OCI-LY7 (cell line): ENCODE data around the gene COL17A1. TPM values are rescaled to one million over a fixed set of nuclear protein-coding genes. Genes with fewer than 3 reads are reported as not detected.

Source experiments
- BruUV-seq: library from RNA; stranded (reverse); fragments of 400-500 nt; replicated peaks from 2 replicates; lab custom pipeline; 2021; lab: Mats Ljungman, UMichigan
- CTCF ChIA-PET: fragments of 300-600 bp; sonication (Branson Sonifier 250); formaldehyde crosslinking; loops from one replicate; lab custom pipeline; 2022; ENCODE audit warnings: antibody characterized with exemption; ENCODE audit not compliant: unreplicated experiment; lab: Charles Lee
- POLR2A ChIA-PET: fragments of 300-600 bp; sonication (Branson Sonifier 250); formaldehyde crosslinking; loops from one replicate; lab custom pipeline; 2022; ENCODE audit warnings: antibody characterized with exemption; lab: Charles Lee
- DNase-seq: peaks from one replicate; pipeline ENCODE4 v3.0.0-alpha.2; 2015; ENCODE audit warnings: low spot score
- H2AFZ ChIP-seq: fragments of 200-600 bp; sonication (generic), shearing (Covaris generic); 2 replicates; pipeline ENCODE4 v1.6.1; 2014; ENCODE audit warnings: mild to moderate bottlenecking, antibody characterized with exemption, low read length, moderate library complexity
- H3K27ac ChIP-seq: fragments of 200-600 bp; sonication (generic); 2 replicates; pipeline ENCODE4 v1.5.1; 2014; ENCODE audit warnings: mixed run types, low read depth, mild to moderate bottlenecking, moderate library complexity, low read length, inconsistent platforms; ENCODE audit not compliant: poor library complexity, severe bottlenecking
- H3K36me3 ChIP-seq: fragments of 200-600 bp; sonication (generic); 2 replicates; pipeline ENCODE4 v1.6.1; 2014; ENCODE audit warnings: mild to moderate bottlenecking, antibody characterized with exemption, low read length, moderate library complexity, mixed read lengths; ENCODE audit not compliant: insufficient read depth
- H3K4me1 ChIP-seq: fragments of 200-600 bp; sonication (generic); 2 replicates; pipeline ENCODE4 v1.5.1; 2014; ENCODE audit warnings: mild to moderate bottlenecking, low read length; ENCODE audit not compliant: insufficient read depth, poor library complexity, severe bottlenecking
- H3K4me2 ChIP-seq: fragments of 200-600 bp; sonication (generic); 2 replicates; pipeline ENCODE4 v1.6.1; 2014; ENCODE audit warnings: mild to moderate bottlenecking, low read length
- H3K4me3 ChIP-seq: fragments of 200-600 bp; sonication (generic); 2 replicates; pipeline ENCODE4 v1.5.1; 2014; ENCODE audit warnings: mild to moderate bottlenecking, low read depth, low read length; ENCODE audit not compliant: poor library complexity, severe bottlenecking
- H3K79me2 ChIP-seq: fragments of 200-600 bp; sonication (generic); 2 replicates; pipeline ENCODE4 v1.6.1; 2016; ENCODE audit warnings: low read depth, mild to moderate bottlenecking, low read length, moderate library complexity, mixed read lengths; ENCODE audit not compliant: insufficient read depth
- H3K9me2 ChIP-seq: fragments of 200-600 bp; sonication (generic); 2 replicates; pipeline ENCODE4 v1.6.1; 2016; ENCODE audit warnings: mild to moderate bottlenecking, low read length, mixed read lengths; ENCODE audit not compliant: insufficient read depth
- H3K9me3 ChIP-seq: fragments of 200-600 bp; sonication (generic); 2 replicates; pipeline ENCODE4 v1.6.1; 2014; ENCODE audit warnings: mild to moderate bottlenecking, mixed run types, low read length, mixed read lengths
- H4K20me1 ChIP-seq: fragments of 200-600 bp; sonication (generic); 2 replicates; pipeline ENCODE4 v1.6.1; 2014; ENCODE audit warnings: mild to moderate bottlenecking, antibody characterized with exemption, low read length, moderate library complexity, mixed read lengths; ENCODE audit not compliant: insufficient read depth
- EZH2phosphoT487 ChIP-seq: fragments of 200-600 bp; sonication (generic); IDR thresholded peaks from 2 replicates; pipeline ENCODE4 v1.6.1; 2018; ENCODE audit warnings: low read depth, borderline replicate concordance, mild to moderate bottlenecking, mixed run types, antibody characterized with exemption, low read length, moderate library complexity, mixed read lengths
- intact Hi-C: fragments of 100-400 bp; cut with micrococcal nuclease; formaldehyde crosslinking; loops from one replicate; pipeline ENCODE4 v1.10.0; 2022; ENCODE audit not compliant: unreplicated experiment
- total RNA-seq, 2 experiments: library from RNA; depleted of rRNA in 1 of 2; stranded (reverse); fragments of >200 nt in 1 of 2; shearing (Covaris generic) in 1 of 2; gene quantifications; 2 replicates each; pipeline ENCODE4 v1.2.3, GENCODE V29; 2014 to 2022
- TF ChIP-seq, protein P1 (sequence below): fragments of 200-600 bp; sonication (generic); conservative IDR thresholded peaks from 2 replicates; pipeline ENCODE4 v1.5.1; 2014; ENCODE audit warnings: mild to moderate bottlenecking, antibody characterized with exemption, low read length, moderate library complexity, mixed read lengths

COL17A1 gene
- total RNA-seq, 2 experiments from 2014 or later: 0.17 TPM; not detected in 1

DNA sequence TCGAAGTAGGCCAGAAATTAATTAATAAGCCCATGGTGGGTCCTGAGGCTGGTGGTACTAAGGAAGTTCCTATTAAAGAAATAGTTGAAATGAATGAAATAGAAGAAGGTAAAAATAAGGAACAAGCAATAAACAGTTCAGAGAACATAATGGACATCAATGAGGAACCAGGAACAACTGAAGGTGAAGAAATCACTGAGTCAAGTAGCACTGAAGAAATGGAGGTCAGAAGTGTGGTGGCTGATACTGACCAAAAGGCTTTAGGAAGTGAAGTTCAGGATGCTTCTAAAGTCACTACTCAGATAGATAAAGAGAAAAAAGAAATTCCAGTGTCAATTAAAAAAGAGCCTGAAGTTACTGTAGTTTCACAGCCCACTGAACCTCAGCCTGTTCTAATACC, 82.8 kb downstream of the COL17A1 start:
- no peak overlapping the region for H3K4me3 ChIP-seq
- no peak overlapping the region for H2AFZ ChIP-seq
- ChIA-PET CTCF (no interaction called here), POLR2A (no interaction called here)
- no peaks in the 10 kb centered on the region for H3K9me2 ChIP-seq
- H3K4me2 ChIP-seq: no peak overlapping the region
- no TSS peak for BruUV-seq
- intact Hi-C loops: no loop called here
- no peak for DNase-seq
- peaks cover 52% of the 10 kb centered on the region for H3K36me3 ChIP-seq
- no peaks in the 10 kb centered on the region for H3K79me2 ChIP-seq
- no peak for TF ChIP-seq EZH2phosphoT487
- TF ChIP-seq, protein P1, sequence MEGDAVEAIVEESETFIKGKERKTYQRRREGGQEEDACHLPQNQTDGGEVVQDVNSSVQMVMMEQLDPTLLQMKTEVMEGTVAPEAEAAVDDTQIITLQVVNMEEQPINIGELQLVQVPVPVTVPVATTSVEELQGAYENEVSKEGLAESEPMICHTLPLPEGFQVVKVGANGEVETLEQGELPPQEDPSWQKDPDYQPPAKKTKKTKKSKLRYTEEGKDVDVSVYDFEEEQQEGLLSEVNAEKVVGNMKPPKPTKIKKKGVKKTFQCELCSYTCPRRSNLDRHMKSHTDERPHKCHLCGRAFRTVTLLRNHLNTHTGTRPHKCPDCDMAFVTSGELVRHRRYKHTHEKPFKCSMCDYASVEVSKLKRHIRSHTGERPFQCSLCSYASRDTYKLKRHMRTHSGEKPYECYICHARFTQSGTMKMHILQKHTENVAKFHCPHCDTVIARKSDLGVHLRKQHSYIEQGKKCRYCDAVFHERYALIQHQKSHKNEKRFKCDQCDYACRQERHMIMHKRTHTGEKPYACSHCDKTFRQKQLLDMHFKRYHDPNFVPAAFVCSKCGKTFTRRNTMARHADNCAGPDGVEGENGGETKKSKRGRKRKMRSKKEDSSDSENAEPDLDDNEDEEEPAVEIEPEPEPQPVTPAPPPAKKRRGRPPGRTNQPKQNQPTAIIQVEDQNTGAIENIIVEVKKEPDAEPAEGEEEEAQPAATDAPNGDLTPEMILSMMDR: no peak
- H3K4me1 ChIP-seq: no peaks in the 10 kb centered on the region
- H3K9me3 ChIP-seq: no peaks in the 10 kb centered on the region
- no peak overlapping the region for H3K27ac ChIP-seq
- no peaks in the 10 kb centered on the region for H4K20me1 ChIP-seq

DNA sequence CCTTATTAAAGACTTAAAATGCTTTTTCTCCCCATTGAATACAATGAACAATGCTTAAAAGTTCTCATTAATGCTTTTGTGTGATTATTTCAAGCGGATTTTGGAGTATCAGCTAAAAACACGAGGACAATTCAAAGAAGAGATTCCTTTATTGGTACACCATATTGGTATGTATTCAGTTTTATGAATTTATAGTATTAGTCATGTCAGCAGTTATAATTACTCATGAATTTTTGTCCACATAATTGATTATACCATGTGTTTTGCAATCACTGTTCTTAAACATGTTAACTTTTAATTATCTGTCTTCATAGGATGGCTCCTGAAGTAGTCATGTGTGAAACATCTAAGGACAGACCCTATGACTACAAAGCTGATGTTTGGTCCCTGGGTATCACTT, 86.9 kb downstream of the COL17A1 start:
- DNase-seq: no peak
- H3K4me2 ChIP-seq: no peak overlapping the region
- intact Hi-C loops: no loop called here
- POLR2A ChIA-PET: no interaction called here
- BruUV-seq: no TSS peak
- no peak for TF ChIP-seq EZH2phosphoT487
- TF ChIP-seq, protein P1: no peak
- CTCF ChIA-PET: no interaction called here
- no peak overlapping the region for H2AFZ ChIP-seq
- H3K9me3 ChIP-seq: no peaks in the 10 kb centered on the region
- no peak overlapping the region for H3K27ac ChIP-seq
- H3K4me3 ChIP-seq: no peak overlapping the region
- no peaks in the 10 kb centered on the region for H3K9me2 ChIP-seq
- no peaks in the 10 kb centered on the region for H3K79me2 ChIP-seq
- H3K36me3 ChIP-seq: peaks cover 39% of the 10 kb centered on the region
- no peaks in the 10 kb centered on the region for H3K4me1 ChIP-seq
- no peaks in the 10 kb centered on the region for H4K20me1 ChIP-seq

DNA sequence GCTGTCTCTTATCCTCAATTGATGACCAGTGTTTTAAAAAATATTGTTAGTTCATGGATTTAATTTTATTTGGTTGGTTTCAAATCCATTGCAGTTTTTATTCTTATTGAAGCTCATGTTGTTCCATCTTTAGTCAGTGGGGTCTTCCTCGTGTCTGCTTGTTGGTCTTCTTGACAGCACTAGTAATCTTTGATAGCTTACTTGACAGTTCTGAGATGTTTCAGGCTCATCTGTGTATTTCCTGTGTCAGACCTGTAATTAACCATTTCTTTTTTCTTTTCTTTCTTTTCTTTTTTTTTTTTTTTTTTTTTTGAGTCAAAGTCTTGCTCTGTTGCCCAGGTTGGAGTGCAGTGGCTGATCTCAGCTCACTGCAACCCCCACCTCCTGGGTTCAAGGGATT, 90.5 kb downstream of the COL17A1 start:
- Histone ChIP-seq H2AFZ (no peak overlapping the region), H3K27ac (no peak overlapping the region), H3K4me1 (no peaks in the 10 kb centered on the region), H3K36me3 (peaks cover 16% of the 10 kb centered on the region), H3K9me3 (no peaks in the 10 kb centered on the region), H3K79me2 (no peaks in the 10 kb centered on the region), H3K9me2 (no peaks in the 10 kb centered on the region), H3K4me2 (no peak overlapping the region), H3K4me3 (no peak overlapping the region), H4K20me1 (no peaks in the 10 kb centered on the region)
- ChIA-PET CTCF (no interaction called here), POLR2A (interaction anchor here (0.6 to 1.1 kb wide), 2 partner anchors 184 to 319 kb away, joined by 3 to 4 read pairs; no protein-coding TSS in a partner anchor)
- TF ChIP-seq EZH2phosphoT487: no peak
- TF ChIP-seq, protein P1: no peak
- no peak for DNase-seq
- intact Hi-C loops: no loop called here
- no TSS peak for BruUV-seq
